ENCODE measurements around the gene SRRD. TPM values are rescaled to one million over a fixed set of nuclear protein-coding genes. Genes with fewer than 3 reads are reported as not detected.

SRRD gene
- total RNA-seq, 4 donors from 2014 or later = 11.4 to 27.3 (median 13.6) TPM

GRCh38 chr22:26479043-26479791, 4.5 kb upstream of the SRRD start:
- Histone ChIP-seq H3K36me3 (peaks cover 7 to 39% (median 18%) of the 10 kb centered on the region in 3 donors), H3K27ac (peak overlapping the region in 3 of 4 donors; percentile 19 to 69 (median 54)), H3K27me3 (no peaks in the 10 kb centered on the region), H3K4me3 (peak overlapping the region in 3 of 4 donors; percentile 9 to 42 (median 11)), H3K9me3 (no peaks in the 10 kb centered on the region), H3K4me1 (peaks cover 38 to 57% (median 44%) of the 10 kb centered on the region in 3 donors)
- TF ChIP-seq POLR2A (IDR thresholded peaks at IDR 0.05) (no peak), CTCF (IDR thresholded peaks at IDR 0.05) (peak in 1 of 6 experiments; percentile 4)
- no peak for DNase-seq
- 19 to 25% methylated on average over 12 of the region's 12 CpGs for WGBS, 2 donors
- intact Hi-C loops (cut with DNase I) = no loop called here

GRCh38 chr22:26479792-26480610, 3.7 kb upstream of the SRRD start:
- no peak for DNase-seq
- Histone ChIP-seq H3K4me3 (peak overlapping the region in 3 of 4 donors; percentile 9 to 42 (median 11)), H3K27me3 (no peaks in the 10 kb centered on the region), H3K27ac (peak overlapping the region; percentile 19 to 69 (median 36)), H3K4me1 (peaks cover 38 to 65% (median 52%) of the 10 kb centered on the region in 3 donors), H3K9me3 (no peaks in the 10 kb centered on the region), H3K36me3 (peaks cover 7 to 33% (median 18%) of the 10 kb centered on the region in 3 donors)
- 61 to 76% methylated on average over 12 of the region's 12 CpGs for WGBS, 2 donors
- TF ChIP-seq CTCF (IDR thresholded peaks at IDR 0.05) = no peak
- TF ChIP-seq POLR2A (IDR thresholded peaks at IDR 0.05) = no peak
- intact Hi-C loops (cut with DNase I) = no loop called here

- intact Hi-C loops (cut with DNase I) = no loop called here
- H3K27ac ChIP-seq = peak overlapping the region; percentile 19 to 69 (median 36)
- peaks cover 38 to 70% (median 56%) of the 10 kb centered on the region in 3 donors for H3K4me1 ChIP-seq
- no peaks in the 10 kb centered on the region for H3K27me3 ChIP-seq
- peaks cover 5 to 27% (median 18%) of the 10 kb centered on the region in 3 donors for H3K36me3 ChIP-seq
- H3K9me3 ChIP-seq = no peaks in the 10 kb centered on the region
- WGBS, 2 donors = 75 to 93% methylated on average over 2 of the region's 2 CpGs
- H3K4me3 ChIP-seq = no peak overlapping the region
- TF ChIP-seq CTCF (IDR thresholded peaks at IDR 0.05) = no peak
- no peak for TF ChIP-seq POLR2A (IDR thresholded peaks at IDR 0.05)
- DNase-seq = no peak
Measured at GRCh38 chr22:26480611-26480932, 3.1 kb upstream of the SRRD start.

GRCh38 chr22:26481112-26481693, 2.5 kb upstream of the SRRD start:
- TF ChIP-seq POLR2A (IDR thresholded peaks at IDR 0.05) (no peak), CTCF (IDR thresholded peaks at IDR 0.05) (no peak)
- no peaks in the 10 kb centered on the region for H3K9me3 ChIP-seq
- WGBS, 2 donors = 45 to 58% methylated on average over 6 of the region's 6 CpGs
- DNase-seq = no peak
- no peak overlapping the region for H3K4me3 ChIP-seq
- intact Hi-C loops (cut with DNase I) = no loop called here
- peak overlapping the region in 3 of 4 donors; percentile 11 to 69 (median 54) for H3K27ac ChIP-seq
- H3K36me3 ChIP-seq = peaks cover 0 to 21% (median 15%) of the 10 kb centered on the region in 3 donors
- peaks cover 38 to 77% (median 56%) of the 10 kb centered on the region in 3 donors for H3K4me1 ChIP-seq
- H3K27me3 ChIP-seq = no peaks in the 10 kb centered on the region

All from esophagus squamous epithelium (tissue), 5 donors.